ENCODE measurements around the gene IGF2BP3.

IGF2BP3 gene

GRCh38 chr7:23373151-23374004, 96.9 kb downstream of the IGF2BP3 start:
- FAIRE-seq = no peak

DNA sequence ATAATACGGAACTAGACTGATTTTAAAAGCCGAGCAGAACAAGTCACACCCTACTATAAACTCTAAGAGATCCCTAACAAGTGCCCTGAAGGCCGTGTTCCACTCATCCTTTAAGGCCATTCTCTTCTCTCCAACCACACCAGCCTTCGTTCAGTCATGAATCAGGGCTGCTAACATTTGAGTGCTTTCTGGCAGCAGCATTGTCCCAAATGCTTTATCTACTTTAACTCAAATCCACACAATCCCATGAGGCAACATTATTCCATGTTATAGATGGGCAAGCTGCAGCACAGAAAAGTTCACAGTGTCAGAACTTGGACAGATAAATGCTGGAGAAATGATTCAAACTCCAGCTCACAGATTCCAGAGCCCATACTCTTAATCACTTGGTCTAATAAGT, 97.7 kb downstream of the IGF2BP3 start:
- no peak for FAIRE-seq

- FAIRE-seq = no peak
These were observed 98.6 kb downstream of the IGF2BP3 start for GRCh38 chr7:23371654-23372053.

DNA sequence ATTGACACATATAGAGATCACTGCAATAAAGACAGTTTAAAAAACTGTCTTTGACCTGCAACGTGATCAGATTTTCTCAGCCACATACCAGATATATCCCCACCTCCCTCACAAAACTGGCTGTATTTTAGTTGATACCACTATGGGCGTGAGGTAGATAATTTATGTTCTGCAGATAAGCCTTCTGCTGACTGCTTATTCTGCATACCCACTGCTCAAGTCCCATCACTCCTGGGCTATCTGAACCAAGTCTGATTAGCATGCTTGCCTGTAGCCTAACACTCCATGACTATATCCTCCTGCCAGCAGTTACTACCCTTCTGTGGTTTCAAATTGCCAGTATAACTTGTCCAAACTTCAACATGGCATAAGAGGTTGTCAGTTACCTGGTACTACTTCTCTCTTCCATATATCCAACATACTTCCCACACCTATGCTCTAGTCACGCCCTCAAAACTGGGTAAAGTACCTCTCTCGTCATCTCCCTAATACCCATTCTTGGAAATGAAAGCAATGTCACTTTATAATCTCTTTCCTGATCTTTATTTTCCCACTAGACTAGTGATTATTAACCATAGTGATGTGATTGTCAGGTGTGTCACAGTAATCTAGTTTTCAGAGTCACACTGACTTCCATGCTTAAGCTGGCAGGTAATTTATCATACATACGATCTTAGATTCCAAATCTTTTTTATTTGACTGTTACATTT, 100.4 kb downstream of the IGF2BP3 start:
- no peak for FAIRE-seq

- FAIRE-seq = no peak
These were observed 101.2 kb downstream of the IGF2BP3 start for GRCh38 chr7:23369100-23369499.

DNA sequence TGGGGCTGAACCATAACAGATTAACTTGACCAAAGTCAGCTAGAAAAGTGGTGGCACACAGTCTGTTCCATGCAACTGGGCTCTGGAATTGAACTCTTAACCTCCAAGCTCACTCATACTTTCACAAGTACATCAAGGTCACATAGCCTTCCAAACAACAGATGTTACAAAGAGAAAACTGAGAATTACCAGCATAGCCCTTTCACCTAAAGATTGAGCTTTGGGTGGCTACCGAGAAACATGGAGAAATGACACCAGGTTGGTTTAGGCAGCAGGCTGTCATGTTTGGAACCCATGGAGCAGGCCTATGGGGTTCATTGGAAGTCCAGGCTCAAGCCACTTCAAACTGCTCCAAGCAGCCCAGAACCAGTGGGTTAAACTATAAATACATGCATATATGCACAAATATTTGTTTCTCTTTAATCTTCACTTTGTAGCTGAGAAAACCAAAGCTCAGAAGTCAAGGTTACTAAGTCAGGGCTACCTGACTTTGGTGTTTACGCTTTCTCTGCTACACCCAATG, 112.1 kb downstream of the IGF2BP3 start:
- no peak for FAIRE-seq

GRCh38 chr7:23357190-23358093, 112.8 kb downstream of the IGF2BP3 start:
- FAIRE-seq = peak; percentile 99

GRCh38 chr7:23356726-23357125, 113.6 kb downstream of the IGF2BP3 start:
- no peak for FAIRE-seq

- no peak for FAIRE-seq
These were observed 114.1 kb downstream of the IGF2BP3 start for GRCh38 chr7:23356168-23356567.

DNA sequence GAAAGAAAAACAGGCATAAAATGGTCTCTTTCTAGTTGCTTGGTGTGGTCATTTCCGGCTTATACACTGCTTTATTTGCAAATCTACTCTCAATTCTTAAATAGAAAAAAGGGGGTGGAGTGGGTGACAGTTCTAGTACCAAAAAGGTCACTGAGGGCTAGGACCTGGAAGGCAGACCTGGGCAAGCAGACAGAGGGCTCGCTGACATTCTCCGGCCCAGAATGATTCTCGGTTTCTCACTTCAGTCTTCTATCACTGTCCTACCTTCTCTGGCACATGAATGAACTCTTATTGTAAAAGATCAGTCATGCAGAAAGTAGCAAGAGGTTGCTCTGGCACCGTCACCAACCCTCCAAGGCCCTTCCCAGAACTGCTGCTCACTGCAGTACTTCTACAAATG, 117.1 kb downstream of the IGF2BP3 start:
- FAIRE-seq = no peak

DNA sequence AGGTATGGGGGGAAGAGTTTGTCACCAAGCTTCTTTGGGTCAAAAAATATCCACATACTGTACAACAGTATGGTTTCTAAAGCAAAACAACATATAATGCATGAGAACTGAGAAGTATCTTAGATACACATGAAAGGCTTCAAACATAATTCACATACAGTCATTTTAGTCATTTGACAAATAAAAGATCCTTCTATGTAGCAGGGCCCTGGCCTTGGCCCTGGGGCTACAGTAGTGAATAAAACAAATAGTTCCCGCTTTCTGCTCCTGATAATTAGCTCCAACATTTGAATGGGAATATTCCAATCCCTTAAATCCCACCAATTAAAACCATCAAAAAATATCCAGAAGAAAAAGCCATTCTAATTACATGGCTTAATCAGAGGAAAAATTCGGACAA, 119.8 kb downstream of the IGF2BP3 start:
- FAIRE-seq = no peak

GRCh38 chr7:23349484-23350157, 120.7 kb downstream of the IGF2BP3 start:
- peak; percentile 100 for FAIRE-seq

- peak; percentile 99 for FAIRE-seq
These were observed 122.6 kb downstream of the IGF2BP3 start for GRCh38 chr7:23347682-23348180.

GRCh38 chr7:23347033-23347681, 123.1 kb downstream of the IGF2BP3 start:
- no peak for FAIRE-seq

- FAIRE-seq = no peak
These were observed 124.0 kb downstream of the IGF2BP3 start for GRCh38 chr7:23346316-23346715.

DNA sequence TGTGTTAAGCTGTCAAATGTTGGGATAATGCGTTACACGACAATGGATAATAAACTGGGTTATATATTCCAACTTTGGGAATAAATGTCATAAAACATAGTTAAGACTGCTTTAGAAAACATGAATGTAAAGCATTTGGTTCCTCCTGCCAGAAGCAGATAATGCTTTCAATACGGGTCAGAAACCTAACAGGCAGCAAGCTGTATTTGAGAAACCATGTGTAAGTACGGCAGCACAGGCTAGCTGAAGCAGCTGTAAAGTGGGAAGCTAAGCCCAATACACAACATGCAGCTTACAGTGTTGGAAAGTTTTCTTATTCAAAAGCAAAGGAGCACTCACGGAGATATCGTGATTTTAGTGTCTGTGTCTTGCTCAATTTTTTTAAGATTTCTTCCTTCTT, 124.7 kb downstream of the IGF2BP3 start:
- peak; percentile 88 for FAIRE-seq

DNA sequence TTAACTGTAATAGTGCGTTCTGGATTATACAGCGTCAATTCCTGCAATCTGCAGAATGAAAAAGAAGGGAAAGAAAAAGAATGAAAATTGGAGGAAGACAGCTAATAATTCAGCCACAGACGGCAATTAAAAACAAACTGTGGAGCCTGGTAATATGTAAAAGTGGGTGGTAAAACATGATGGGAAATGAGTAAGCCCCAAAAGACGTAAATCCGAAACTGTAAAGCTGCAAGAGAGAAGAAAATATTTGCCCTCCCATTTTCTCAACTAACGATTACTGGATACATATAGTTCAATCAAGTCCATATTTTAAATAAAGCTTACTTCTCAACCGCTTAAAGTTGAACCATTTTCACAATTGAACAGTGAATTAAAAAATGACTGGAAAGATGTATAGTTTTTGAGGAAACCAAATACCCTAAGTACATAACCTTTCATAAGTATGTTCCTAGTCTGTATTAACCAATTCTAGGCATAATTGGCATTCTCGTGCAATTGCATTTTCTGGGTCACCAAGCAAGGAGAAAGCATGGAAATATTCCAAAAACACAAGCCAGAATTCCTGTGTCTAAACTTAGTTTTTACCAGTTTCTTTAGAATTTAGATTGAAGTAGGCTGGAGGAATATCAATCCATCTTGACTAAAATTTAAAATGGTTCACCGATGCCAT, 126.3 kb downstream of the IGF2BP3 start:
- FAIRE-seq = peak; percentile 98

- no peak for FAIRE-seq
These were observed 127.2 kb downstream of the IGF2BP3 start for GRCh38 chr7:23343102-23343501.

GRCh38 chr7:23341846-23342598, 128.3 kb downstream of the IGF2BP3 start:
- FAIRE-seq = no peak

- no peak for FAIRE-seq
These were observed 131.4 kb downstream of the IGF2BP3 start for GRCh38 chr7:23338863-23339262.

All from G401.6 (cell line).